SW480 (cell line): ENCODE results near the gene NOS3.
"Not testable (repeated sequence)": the region's sequence is repeated elsewhere in the genome, so short reads cannot be mapped to it uniquely, and the experiment has no call there.

Experiments
- DNase-seq: peaks from one replicate; pipeline ENCODE4 v3.0.0-alpha.2; 2016; ENCODE audit warnings: low spot score

Gene NOS3

DNA sequence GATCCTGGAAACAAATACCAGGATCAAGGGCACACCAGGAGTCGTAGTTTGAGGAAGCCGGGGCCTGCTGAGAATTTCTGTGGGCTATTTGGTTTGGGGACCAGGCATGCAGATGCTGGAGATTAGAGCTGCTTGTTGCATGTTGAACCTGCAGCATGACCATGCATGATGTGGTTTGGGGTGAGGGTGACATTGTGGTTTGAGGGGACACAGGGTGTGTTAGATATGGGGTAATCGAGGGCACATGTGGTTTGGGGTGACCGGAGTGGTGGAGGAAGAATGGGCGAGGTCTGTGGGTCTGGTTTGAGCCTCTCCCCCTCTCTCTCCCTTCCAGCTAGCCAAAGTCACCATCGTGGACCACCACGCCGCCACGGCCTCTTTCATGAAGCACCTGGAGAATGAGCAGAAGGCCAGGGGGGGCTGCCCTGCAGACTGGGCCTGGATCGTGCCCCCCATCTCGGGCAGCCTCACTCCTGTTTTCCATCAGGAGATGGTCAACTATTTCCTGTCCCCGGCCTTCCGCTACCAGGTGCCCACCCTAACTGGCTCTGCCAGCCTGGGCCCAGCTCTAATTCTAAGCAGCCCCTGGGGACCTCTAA lies 10.2 kb downstream of the NOS3 start:
- DNase-seq: no peak

DNA sequence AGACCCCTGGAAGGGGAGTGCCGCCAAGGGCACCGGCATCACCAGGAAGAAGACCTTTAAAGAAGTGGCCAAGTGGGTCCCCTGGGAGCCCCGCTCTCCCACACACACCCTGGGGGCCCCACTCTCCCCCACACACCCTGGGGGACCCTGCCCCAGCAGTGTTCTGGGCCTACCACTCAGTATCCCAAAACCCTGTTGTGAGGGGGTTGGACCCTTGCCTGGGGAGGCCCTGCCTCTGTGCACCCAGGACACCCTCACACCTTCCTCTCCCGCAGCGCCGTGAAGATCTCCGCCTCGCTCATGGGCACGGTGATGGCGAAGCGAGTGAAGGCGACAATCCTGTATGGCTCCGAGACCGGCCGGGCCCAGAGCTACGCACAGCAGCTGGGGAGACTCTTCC lies 10.7 kb downstream of the NOS3 start:
- no peak for DNase-seq

DNA sequence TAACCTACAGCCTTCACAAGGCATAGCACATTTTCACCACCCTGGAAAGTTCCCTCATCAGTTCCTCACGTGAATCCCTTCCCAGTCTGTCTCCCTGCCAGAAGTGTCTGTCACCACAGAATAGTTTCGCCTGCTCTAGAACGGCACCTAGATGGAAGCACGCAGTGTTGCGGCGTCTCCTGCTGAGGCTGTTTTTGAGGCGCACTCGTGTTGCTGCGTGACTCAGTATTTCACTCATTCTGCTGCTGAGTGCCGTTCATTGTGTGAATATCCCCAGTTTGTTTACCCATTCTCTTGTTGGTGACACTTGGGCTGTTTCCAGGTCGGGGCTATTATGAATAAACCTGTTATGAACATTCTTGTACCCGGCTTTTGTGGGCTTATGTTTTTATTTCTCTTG lies 12.8 kb downstream of the NOS3 start:
- no peak for DNase-seq

GRCh38 chr7:151005566-151005965 lies 14.7 kb downstream of the NOS3 start:
- no peak for DNase-seq

- DNase-seq: no peak
These were observed 15.9 kb downstream of the NOS3 start for GRCh38 chr7:151006590-151007300.

GRCh38 chr7:151007469-151007898 lies 16.7 kb downstream of the NOS3 start:
- no peak for DNase-seq

DNA sequence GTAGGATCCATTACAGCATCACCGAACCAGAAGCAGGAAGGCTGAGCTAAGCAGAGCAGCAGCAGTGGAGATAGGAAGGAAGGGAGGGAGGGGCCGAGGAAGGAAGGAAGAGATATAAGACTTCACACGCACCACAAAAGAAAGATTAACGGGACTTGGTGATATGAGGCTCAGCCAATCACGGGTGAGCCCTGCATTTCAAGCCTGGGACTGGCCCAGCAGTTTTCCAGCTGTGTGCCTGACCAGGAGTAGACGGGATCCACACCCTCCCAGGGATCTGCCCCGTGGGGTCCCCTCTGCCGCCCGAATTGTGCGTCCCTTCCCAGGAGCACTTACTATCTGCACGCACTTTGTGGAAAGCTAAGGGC lies 17.3 kb downstream of the NOS3 start:
- no peak for DNase-seq

GRCh38 chr7:151008511-151009323 lies 17.9 kb downstream of the NOS3 start:
- no peak for DNase-seq

GRCh38 chr7:151009327-151010036 lies 18.7 kb downstream of the NOS3 start:
- DNase-seq: no peak

DNA sequence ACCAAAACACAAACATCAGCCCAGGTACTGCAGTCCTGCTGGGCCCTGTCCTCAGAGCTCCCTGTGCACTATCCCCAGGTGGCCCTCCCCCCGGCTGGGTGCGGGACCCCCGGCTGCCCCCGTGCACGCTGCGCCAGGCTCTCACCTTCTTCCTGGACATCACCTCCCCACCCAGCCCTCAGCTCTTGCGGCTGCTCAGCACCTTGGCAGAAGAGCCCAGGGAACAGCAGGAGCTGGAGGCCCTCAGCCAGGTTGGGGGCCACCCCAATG lies 19.2 kb downstream of the NOS3 start:
- DNase-seq: no peak

DNA sequence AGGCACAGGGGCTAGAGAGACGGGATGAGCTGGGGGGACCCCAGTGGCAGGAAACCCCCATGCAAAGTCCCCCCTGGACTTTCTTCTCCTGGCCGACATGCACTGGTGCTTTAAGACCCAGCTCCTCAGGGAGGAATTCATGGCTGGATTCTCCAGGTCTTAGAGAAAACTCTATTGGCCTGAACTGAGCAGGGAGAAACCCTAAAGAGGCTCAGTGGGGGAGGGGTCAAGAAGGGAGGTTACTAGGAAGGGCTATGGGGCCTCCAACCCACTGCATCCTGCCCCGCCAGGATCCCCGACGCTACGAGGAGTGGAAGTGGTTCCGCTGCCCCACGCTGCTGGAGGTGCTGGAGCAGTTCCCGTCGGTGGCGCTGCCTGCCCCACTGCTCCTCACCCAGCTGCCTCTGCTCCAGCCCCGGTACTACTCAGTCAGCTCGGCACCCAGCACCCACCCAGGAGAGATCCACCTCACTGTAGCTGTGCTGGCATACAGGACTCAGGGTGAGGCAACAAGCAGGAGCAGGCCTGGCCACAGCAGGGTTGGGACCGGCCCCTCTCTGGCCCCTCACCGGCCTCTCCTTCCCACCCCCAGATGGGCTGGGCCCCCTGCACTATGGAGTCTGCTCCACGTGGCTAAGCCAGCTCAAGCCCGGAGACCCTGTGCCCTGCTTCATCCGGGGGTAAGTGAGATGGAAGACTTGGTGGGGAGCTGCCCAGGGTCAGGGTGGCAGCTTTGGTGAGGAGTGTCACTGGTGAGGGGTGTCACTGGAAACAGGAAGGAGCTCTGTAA lies 19.7 kb downstream of the NOS3 start:
- DNase-seq: no peak

GRCh38 chr7:151011097-151011409 lies 20.2 kb downstream of the NOS3 start:
- no peak for DNase-seq

DNA sequence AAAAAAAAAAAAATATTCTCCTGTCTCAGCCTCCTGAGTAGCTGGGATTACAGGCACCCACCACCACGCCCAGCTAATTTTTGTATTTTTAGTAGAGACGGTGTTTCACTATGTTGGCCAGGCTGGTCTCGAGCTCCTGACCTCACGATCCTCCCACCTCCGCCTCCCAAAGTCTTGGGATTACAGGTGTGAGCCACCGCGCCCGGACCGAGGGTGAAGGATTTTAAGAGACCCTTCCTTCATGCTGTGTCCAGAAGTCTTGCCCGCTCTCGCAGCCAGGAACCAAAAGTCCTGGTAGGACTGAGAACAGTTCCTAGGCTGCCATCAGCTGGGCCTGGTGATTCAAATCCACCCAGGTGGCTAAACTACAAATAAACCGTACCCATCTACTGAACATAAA lies 20.8 kb downstream of the NOS3 start:
- DNase-seq: not testable (repeated sequence)

GRCh38 chr7:151012031-151012692 lies 21.3 kb downstream of the NOS3 start:
- DNase-seq: no peak

- DNase-seq: no peak
These were observed 22.1 kb downstream of the NOS3 start for GRCh38 chr7:151012911-151013347.

- DNase-seq: no peak
These were observed 22.5 kb downstream of the NOS3 start for GRCh38 chr7:151013356-151013732.

- no peak for DNase-seq
These were observed 23.1 kb downstream of the NOS3 start for GRCh38 chr7:151013733-151014497.

GRCh38 chr7:151014950-151015349 lies 24.1 kb downstream of the NOS3 start:
- no peak for DNase-seq

DNA sequence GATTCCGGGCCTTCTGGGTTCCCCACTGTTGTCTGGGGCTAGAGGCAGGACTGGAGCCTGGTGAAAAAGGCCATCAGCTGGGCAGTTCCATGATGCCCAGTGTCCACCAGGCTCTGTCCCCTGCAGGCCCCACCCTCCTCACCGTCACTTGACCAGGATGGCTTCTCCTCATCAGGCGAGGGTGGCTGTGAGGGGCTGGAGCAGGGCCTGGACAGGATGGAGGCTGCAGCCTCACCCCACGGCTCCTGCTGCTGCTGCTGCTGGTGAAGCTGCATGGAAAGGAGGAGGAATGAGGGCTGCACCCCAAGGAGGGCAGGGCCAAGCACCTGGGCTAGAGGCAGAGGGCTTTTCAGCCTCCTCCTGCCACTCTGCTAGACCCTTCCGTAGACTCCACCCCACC lies 25.1 kb downstream of the NOS3 start:
- no peak for DNase-seq

DNA sequence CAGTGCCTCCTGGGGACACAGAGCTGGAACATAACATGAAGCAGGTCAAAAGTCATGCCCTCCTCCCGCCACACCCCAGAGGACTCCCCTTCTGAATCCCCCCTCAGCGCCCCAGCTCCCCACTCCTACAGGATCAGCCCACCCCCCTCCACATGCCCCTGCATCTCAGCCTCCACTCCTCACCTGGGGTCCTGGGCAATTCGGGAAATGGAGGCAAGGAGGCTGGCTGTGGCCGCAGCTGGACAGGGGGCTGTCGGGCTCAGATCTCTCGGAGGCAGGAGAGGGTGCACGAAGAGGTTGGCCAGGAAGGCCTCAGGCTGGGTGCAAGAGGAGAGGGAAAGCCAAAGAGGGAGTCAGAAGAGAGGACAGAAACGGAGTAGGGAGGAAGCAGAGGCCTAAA lies 25.7 kb downstream of the NOS3 start:
- no peak for DNase-seq

DNA sequence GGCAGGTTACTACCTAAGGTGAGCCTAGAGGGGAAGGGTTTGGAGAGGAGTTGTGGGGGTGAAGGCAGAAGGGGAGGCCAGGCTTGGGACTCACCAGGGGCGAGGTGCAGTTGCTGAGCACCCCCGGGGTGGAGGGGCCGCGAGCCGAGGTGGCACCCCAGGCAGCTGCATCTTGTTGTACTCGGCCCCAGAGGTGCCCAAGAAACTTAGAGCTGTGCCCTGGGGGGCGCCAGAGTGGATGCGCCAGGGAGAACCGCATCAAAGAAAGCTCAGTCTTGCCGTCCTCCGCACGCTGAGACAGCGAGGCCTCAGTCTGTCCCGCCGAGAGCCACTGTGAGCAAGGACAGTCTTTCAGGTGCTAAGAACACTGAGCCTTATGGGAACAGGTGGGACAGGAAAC lies 26.1 kb downstream of the NOS3 start:
- no peak for DNase-seq
